SK-N-MC (cell line): ENCODE results near the gene RPL10.
A peak's percentile ranks its signal among the peaks of the same experiment; 100 is the strongest.

Experiments used
- DNase-seq: peaks from one replicate; pipeline ENCODE4 v3.0.0-alpha.2; 2011; ENCODE audit warnings: low read depth, low spot score
- H3K27ac ChIP-seq: fragments of 200-600 bp; sonication (generic); 2 replicates; pipeline ENCODE4 v1.5.1; 2016; ENCODE audit warnings: mixed run types
- H3K36me3 ChIP-seq: fragments of 200-600 bp; sonication (generic); 2 replicates; pipeline ENCODE4 v1.6.1; 2017; ENCODE audit warnings: antibody characterized with exemption, low read length, mixed read lengths; ENCODE audit not compliant: insufficient read depth
- H3K4me3 ChIP-seq: fragments of 200-600 bp; sonication (generic); 2 replicates; pipeline ENCODE4 v1.5.1; 2016
- H3K9ac ChIP-seq: fragments of 200-600 bp; sonication (generic); 2 replicates; pipeline ENCODE4 v1.8.0; 2017; ENCODE audit warnings: mixed run types, mixed read lengths; ENCODE audit not compliant: insufficient read length
- H3K9me3 ChIP-seq: fragments of 200-600 bp; sonication (generic); 2 replicates; pipeline ENCODE4 v1.6.1; 2017; ENCODE audit warnings: low read depth, mild to moderate bottlenecking, antibody characterized with exemption, low read length, moderate library complexity, mixed read lengths
- EZH2 ChIP-seq: fragments of 200-600 bp; sonication (generic); IDR thresholded peaks from one replicate; pipeline ENCODE4 v1.6.1; 2017; ENCODE audit warnings: antibody characterized with exemption
- FOXP2 ChIP-seq: optimal IDR thresholded peaks from 2 replicates; pipeline ENCODE3; 2011; ENCODE audit warnings: mild to moderate bottlenecking, moderate library complexity; ENCODE audit not compliant: insufficient read depth; ENCODE audit errors: extremely low read length, control extremely low read depth
- POLR2AphosphoS5 ChIP-seq: IDR thresholded peaks from 2 replicates; pipeline ENCODE4 v1.6.1; 2012; ENCODE audit warnings: mild to moderate bottlenecking, low read depth, low read length, borderline replicate concordance

The RPL10 gene

GRCh38 chrX:154365997-154366665, 32.0 kb upstream of the RPL10 start:
- DNase-seq, result no peak
- Histone ChIP-seq H3K36me3 (peaks cover 80% of the 10 kb centered on the region), H3K27ac (no peak overlapping the region), H3K9me3 (no peaks in the 10 kb centered on the region), H3K4me3 (no peak overlapping the region), H3K9ac (no peak overlapping the region)
- TF ChIP-seq EZH2 (no peak), FOXP2 (no peak), POLR2AphosphoS5 (no peak)

GRCh38 chrX:154366666-154367055, 31.5 kb upstream of the RPL10 start:
- no peak for DNase-seq
- Histone ChIP-seq H3K9ac (no peak overlapping the region), H3K27ac (peak overlapping the region; percentile 42), H3K9me3 (no peaks in the 10 kb centered on the region), H3K4me3 (no peak overlapping the region), H3K36me3 (peaks cover 75% of the 10 kb centered on the region)
- no peak for TF ChIP-seq FOXP2
- TF ChIP-seq POLR2AphosphoS5, result no peak
- no peak for TF ChIP-seq EZH2

- H3K9ac ChIP-seq, result peak overlapping the region; percentile 84
- no peak for TF ChIP-seq FOXP2
- no peak for TF ChIP-seq POLR2AphosphoS5
- no peak for TF ChIP-seq EZH2
- H3K9me3 ChIP-seq, result no peaks in the 10 kb centered on the region
- H3K4me3 ChIP-seq, result peak overlapping the region; percentile 88; the same call in 1 of the 2 replicates
- H3K27ac ChIP-seq, result peak overlapping the region; percentile 92
- DNase-seq, result no peak
- H3K36me3 ChIP-seq, result peaks cover 64% of the 10 kb centered on the region
Observed at GRCh38 chrX:154367474-154368308, 30.5 kb upstream of the RPL10 start.

- Histone ChIP-seq H3K36me3 (peaks cover 57% of the 10 kb centered on the region), H3K27ac (peak overlapping the region; percentile 92), H3K4me3 (peak overlapping the region; percentile 88), H3K9me3 (no peaks in the 10 kb centered on the region), H3K9ac (peak overlapping the region; percentile 84)
- DNase-seq, result no peak
- TF ChIP-seq POLR2AphosphoS5, result no peak
- TF ChIP-seq EZH2, result no peak
- no peak for TF ChIP-seq FOXP2
Observed at GRCh38 chrX:154368630-154369448, 29.3 kb upstream of the RPL10 start.

GRCh38 chrX:154369449-154370299, 28.5 kb upstream of the RPL10 start:
- Histone ChIP-seq H3K4me3 (peak overlapping the region; percentile 88), H3K9ac (peak overlapping the region; percentile 97), H3K36me3 (peaks cover 49% of the 10 kb centered on the region), H3K9me3 (no peaks in the 10 kb centered on the region), H3K27ac (peak overlapping the region; percentile 96)
- peak; percentile 55 for DNase-seq
- no peak for TF ChIP-seq EZH2
- peak; percentile 70; the same call in 1 of the 2 replicates for TF ChIP-seq POLR2AphosphoS5
- peak; percentile 43 for TF ChIP-seq FOXP2

- Histone ChIP-seq H3K4me3 (peak overlapping the region; percentile 88), H3K27ac (peak overlapping the region; percentile 96), H3K36me3 (peaks cover 41% of the 10 kb centered on the region), H3K9ac (peak overlapping the region; percentile 97), H3K9me3 (no peaks in the 10 kb centered on the region)
- DNase-seq, result no peak
- TF ChIP-seq EZH2, result no peak
- TF ChIP-seq FOXP2, result no peak
- TF ChIP-seq POLR2AphosphoS5, result no peak
Observed at GRCh38 chrX:154370300-154371016, 27.7 kb upstream of the RPL10 start.
